Omental fat pad (tissue), 4 donors: ENCODE measurements around the gene CCDC117. TPM values are rescaled to one million over a fixed set of nuclear protein-coding genes. Genes with fewer than 3 reads are reported as not detected.
"Not testable (repeated sequence)": the region's sequence is repeated elsewhere in the genome, so short reads cannot be mapped to it uniquely, and the experiment has no call there.

Experiments used
- ATAC-seq: fragments of 150-250 bp; one replicate; pipeline ENCODE4 v1.9.1; 2016; ENCODE audit warnings: mild to moderate bottlenecking, moderate library complexity; ENCODE audit not compliant: low FRiP score
- DNase-seq: peaks from one replicate; pipeline ENCODE4 v3.0.0-alpha.2; 2019; ENCODE audit warnings: low spot score
- total RNA-seq, 4 donors: library from RNA; depleted of rRNA; stranded (reverse); fragments of >200 nt; gene quantifications; one replicate each; pipeline ENCODE4 v1.1.0, GENCODE V29; 2016
- TF ChIP-seq, protein P1 (sequence below), 3 donors: fragments of 450-650 bp; IDR thresholded peaks; one replicate each; pipeline ENCODE4 v1.5.1; 2016 to 2017; ENCODE audit warnings: antibody characterized with exemption in 3 of 3, mild to moderate bottlenecking in 3 of 3, moderate library complexity in 2 of 3

The CCDC117 gene
- total RNA-seq, 4 donors from 2014 or later = 10.1 to 22.9 (median 18.2) TPM

DNA sequence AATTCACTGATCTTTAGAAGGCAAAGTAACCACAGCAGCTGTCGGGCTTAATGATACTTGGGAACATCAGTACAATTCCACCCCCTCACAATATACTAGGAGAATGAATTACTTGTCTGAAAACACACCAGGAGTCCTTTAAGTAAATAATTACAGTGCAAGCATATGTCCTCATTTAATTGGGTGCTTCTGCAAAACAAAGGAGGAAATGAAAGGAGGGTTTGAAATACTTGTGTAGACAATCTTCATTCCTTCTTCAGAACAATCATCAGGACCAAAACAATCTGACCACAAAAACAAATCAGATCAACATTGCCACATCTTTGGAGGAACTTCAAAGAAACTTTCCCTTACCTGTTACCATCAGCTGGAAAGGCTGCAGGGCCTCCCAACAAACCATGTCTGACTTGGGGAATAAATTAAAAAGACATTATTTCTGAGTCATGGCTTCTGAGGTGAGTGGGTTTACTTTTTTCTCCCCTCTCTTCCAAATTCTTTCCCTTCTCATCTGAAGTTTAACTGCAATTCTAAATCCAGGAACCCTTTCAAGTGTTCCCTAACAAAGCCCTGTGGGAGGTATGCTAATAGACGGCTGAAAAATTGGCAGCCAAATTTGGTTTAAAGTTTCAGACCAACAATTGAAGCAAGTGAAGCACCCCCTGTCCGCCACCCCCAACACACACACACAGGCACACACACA lies 12.5 kb upstream of the CCDC117 start:
- DNase-seq = no peak
- ATAC-seq = no peak
- TF ChIP-seq, protein P1, sequence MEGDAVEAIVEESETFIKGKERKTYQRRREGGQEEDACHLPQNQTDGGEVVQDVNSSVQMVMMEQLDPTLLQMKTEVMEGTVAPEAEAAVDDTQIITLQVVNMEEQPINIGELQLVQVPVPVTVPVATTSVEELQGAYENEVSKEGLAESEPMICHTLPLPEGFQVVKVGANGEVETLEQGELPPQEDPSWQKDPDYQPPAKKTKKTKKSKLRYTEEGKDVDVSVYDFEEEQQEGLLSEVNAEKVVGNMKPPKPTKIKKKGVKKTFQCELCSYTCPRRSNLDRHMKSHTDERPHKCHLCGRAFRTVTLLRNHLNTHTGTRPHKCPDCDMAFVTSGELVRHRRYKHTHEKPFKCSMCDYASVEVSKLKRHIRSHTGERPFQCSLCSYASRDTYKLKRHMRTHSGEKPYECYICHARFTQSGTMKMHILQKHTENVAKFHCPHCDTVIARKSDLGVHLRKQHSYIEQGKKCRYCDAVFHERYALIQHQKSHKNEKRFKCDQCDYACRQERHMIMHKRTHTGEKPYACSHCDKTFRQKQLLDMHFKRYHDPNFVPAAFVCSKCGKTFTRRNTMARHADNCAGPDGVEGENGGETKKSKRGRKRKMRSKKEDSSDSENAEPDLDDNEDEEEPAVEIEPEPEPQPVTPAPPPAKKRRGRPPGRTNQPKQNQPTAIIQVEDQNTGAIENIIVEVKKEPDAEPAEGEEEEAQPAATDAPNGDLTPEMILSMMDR (IDR thresholded peaks at IDR 0.05) = no peak

DNA sequence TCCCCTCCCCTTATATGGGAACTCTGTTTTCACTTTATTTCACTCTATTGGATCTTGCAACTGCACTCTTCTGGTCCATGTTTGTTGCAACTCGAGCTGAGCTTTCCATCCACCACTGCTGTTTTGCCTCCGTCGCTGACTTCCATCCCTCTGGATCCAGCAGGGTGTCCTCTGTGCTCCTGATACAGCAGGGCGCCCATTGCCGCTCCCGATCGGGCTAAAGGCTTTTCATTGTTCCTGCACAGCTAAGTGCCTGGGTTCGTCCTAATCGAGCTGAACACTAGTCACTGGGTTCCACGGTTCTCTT lies 11.1 kb upstream of the CCDC117 start:
- TF ChIP-seq, protein P1 (IDR thresholded peaks at IDR 0.05) = no peak
- ATAC-seq (no peak), DNase-seq (no peak)

DNA sequence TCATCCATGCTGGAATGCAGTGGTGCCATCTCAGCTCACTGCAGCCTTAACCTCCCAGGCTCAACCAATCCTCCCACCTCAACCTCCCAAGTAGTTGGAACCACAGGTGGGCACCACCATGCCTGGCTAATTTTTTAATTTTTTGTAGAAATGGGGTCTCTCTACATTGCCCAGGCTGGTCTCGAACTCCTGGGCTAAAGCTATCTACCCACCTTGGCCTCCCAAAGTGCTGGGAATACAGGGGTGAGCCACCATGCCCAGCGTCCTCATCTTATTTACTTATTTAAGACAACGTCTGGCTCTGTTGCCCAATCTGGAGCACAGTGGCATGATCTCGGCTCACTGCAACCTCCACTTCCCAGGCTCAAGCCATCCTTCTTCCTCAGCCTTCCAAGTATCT lies 10.5 kb upstream of the CCDC117 start:
- DNase-seq, ATAC-seq: not testable (repeated sequence)

DNA sequence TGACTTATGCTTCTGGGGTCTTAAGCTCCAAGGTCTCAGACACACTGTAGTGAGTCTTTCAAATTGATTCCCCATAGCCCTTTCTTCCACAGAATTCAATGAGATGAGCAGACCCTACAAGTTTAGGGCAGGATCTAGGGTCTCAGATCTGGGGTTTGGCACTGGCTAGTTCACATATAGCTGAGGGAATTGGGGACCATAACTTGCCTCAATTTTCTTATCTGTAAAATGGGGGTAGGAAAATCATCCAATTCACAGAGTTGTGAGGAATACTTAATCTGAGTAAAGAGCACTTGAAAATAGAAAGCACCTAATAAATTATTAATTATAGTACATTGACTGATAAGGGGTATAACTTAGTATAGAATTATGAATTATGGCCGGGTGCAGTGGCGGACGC lies 5.9 kb upstream of the CCDC117 start:
- ATAC-seq = no peak
- DNase-seq = no peak

DNA sequence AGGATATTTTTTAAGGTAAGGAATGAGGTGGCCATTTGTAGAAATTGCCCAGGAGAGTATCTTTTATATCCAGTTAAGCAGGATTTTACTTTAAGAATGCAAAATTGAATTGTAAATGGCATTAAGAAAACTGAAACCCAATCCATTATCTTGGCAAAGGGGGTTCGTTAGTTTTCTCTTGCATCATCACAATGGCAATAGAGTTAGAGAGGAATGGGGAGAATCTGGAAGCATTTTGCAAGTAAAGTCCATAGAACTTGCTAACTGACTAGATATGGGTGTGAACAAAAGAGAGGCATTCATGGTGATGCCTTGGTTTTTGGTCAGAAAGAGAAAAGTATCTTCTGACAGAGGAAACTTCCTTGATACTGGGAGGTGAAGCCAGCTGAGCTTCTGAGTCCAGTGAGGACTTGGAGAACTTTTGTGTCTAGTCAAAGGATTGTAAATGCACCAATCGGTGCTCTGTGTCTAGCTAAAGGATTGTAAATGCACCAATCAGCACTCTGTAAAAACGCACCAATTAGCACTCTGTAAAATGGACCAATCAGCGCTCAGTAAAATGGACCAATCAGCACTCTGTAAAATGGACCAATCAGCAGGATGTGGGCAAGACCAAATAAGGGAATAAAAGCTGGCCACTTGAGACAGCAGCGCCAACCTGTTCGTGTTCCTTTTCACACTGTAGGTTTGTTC lies 3.6 kb upstream of the CCDC117 start:
- TF ChIP-seq, protein P1 (IDR thresholded peaks at IDR 0.05) = no peak
- DNase-seq (no peak), ATAC-seq (no peak)

More for the DNA sequence above, 5.9 kb upstream of the CCDC117 start:
- TF ChIP-seq, protein P1 (IDR thresholded peaks at IDR 0.05) = no peak

DNA sequence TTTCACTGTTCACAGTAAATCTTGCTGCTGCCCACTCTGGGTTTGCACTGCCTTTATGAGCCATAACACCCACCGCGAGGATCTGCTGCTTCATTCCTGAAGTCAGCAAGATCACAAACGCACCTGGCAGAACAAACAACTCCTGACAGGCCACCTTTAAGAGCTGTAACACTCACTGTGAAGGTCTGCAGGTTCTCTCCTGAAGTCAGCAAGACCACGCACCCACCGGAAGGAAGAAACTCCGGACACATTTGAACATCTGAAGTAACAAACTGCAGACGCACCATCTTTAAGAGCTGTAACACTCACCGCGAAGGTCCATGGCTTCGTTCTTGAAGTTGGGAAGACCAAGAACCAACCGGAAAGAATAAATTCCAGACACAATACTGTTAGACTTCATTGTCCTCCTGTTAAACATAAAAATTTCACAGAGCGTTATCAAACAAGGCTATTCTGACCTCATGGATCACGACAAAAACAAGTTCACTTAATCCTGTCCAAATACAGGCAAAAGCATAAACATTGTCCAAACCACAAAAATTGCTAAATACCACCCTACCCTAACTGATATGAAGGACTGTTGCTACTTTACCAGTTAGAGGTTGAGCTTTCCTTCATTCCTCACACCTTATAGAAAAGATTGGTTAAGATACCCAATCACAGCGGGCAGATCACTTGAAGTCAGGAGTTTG lies 3.0 kb upstream of the CCDC117 start:
- no peak for DNase-seq
- ATAC-seq = no peak
- TF ChIP-seq, protein P1 (IDR thresholded peaks at IDR 0.05) = no peak

DNA sequence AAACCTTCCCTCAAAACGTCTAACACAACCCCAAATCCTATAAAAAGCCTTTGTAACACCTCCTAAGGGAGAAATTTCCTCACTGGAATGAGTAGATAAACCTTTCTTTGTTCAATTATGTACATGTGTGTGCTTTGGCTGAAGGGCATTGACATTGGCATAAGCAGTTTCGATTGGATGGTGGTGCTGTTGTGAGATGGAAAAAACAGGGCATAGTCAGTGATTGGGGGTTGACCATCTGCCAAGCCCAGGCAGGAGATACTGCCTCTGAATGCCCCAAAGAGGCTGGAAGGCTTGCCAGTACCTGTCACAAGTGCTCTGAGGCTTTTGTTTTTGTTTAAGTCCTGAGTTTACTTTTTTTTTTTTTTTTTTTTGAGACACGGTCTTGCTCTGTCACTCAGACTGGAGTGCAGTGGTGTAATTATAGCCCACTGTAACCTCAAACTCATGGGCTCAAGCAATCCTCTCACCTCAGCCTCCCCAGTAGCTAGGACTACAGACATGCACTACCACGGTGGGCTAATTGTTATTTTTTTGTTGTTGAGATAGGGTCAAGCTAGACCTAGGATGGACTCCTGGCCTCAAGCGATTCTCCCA lies 1.2 kb upstream of the CCDC117 start:
- TF ChIP-seq, protein P1 (IDR thresholded peaks at IDR 0.05) = no peak
- ATAC-seq = no peak
- DNase-seq = no peak
